Measurements from ENCODE around the gene UBE4B. TPM values are rescaled to one million over a fixed set of nuclear protein-coding genes. Genes with fewer than 3 reads are reported as not detected.

Gene UBE4B
- total RNA-seq, 1 donor from 2014 or later = 14.7 TPM

- no peaks in the 10 kb centered on the region for H3K27me3 ChIP-seq (ENCODE audit: control insufficient read depth, insufficient read depth, low read length)
- FAIRE-seq (no peak), DNase-seq (ENCODE audit: low read depth) (peak; percentile 50)
- no peak overlapping the region for H3K4me3 ChIP-seq (ENCODE audit: low read depth, low read length)
- no peak for TF ChIP-seq CTCF (IDR thresholded peaks at IDR 0.05; ENCODE audit: insufficient read depth, low read length, severe bottlenecking)
- H3K36me3 ChIP-seq (ENCODE audit: control insufficient read depth, insufficient read depth, low read length) = no peaks in the 10 kb centered on the region
These were observed 1.3 kb upstream of the UBE4B start for GRCh38 chr1:10031461-10031860.

DNA sequence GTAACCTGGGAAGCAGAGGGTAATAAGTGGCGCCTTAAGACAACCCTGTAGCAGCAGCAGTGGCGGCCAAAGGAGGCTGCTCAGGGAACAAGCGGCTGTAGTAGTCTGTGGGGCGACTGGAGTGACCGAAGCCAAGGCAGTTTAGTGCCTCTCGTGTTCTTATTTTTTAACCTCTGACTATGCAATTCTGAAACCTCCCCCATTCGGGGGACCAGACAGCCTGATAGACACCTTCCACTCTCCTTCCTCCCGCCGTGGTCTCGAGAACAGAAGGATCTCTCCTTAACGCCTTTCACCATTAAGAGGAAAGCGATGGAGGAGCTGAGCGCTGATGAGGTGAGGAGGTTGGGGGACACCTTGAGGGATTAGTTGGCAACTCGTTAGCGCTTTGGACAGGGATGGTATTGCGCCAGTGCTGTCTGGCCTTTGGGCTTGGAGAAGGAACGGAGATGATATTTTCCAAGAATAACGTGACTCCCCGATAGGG is 644 bp downstream of the UBE4B start:
- TF ChIP-seq CTCF (IDR thresholded peaks at IDR 0.05; ENCODE audit: insufficient read depth, low read length, severe bottlenecking) = no peak
- H3K4me3 ChIP-seq (ENCODE audit: low read depth, low read length) = peak overlapping the region; percentile 99
- DNase-seq (ENCODE audit: low read depth) = peak; percentile 60
- peaks cover 3% of the 10 kb centered on the region for H3K36me3 ChIP-seq (ENCODE audit: control insufficient read depth, insufficient read depth, low read length)
- H3K27me3 ChIP-seq (ENCODE audit: control insufficient read depth, insufficient read depth, low read length) = no peaks in the 10 kb centered on the region
- FAIRE-seq = no peak

DNA sequence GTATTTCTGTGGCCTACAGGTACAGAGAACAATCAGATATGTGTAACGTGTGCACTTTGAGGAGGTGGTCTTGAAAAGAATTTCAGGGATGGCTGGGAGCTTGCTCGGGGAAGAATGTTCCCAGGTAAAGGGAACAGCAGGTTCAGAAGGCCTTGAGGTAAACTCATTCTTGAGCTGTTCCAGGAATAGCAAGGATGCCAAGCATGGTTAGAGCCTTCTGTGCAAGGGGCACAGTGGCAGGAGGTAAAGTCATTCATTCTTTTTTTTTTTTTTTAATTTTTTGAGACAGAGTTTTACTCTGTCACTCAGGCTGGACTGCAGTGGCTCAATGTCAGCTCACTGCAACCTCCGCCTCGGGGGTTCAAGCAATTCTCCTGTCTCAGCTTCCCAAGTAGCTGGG is 10.0 kb downstream of the UBE4B start:
- no peak for TF ChIP-seq CTCF (IDR thresholded peaks at IDR 0.05; ENCODE audit: insufficient read depth, low read length, severe bottlenecking)
- Histone ChIP-seq H3K4me3 (ENCODE audit: low read depth, low read length) (no peak overlapping the region), H3K27me3 (ENCODE audit: control insufficient read depth, insufficient read depth, low read length) (no peaks in the 10 kb centered on the region), H3K36me3 (ENCODE audit: control insufficient read depth, insufficient read depth, low read length) (peaks cover under 1% of the 10 kb centered on the region)
- no peak for FAIRE-seq
- DNase-seq (ENCODE audit: low read depth) = no peak

DNA sequence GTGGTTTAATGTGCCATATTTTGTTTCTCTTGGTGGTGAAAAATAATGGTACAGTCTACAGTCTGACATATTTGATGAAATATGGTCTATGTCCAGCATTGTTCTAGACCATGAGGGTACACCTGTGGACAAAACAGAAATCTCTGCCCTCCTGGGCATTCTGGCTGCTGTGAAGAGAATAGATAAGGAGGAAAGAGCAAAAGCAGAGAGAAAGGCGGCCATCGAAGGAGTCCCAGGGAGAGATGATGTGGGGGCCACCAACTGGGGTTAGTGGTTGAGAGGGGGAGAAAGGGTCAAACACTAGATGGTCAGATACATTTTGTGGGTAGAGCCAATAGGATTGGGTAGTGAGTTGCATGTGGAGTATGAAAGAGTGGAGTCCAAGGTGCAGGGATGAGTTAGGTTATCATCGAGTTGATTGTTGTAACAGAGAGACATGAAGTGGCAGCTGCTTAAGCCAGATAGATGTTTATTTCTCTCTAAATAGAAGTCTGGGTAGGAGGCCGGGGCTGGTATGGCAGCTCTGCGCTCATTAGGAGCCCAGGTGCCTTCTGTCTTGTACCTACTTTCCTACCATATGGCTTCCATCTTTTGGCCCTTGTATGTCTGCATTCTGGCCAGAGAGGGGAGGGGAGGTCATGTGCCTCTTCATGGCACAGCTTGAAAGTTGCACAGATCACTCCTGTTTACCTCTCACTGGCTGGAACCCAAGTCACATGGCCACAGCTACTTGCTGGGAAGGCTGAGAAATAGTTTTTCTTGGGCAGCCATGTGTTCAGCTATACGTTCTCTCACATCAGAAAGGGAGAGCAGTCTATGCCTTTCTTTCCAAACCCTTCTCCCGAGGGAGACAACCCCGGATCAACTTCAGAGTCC is 13.0 kb downstream of the UBE4B start:
- H3K4me3 ChIP-seq (ENCODE audit: low read depth, low read length) = no peak overlapping the region
- H3K27me3 ChIP-seq (ENCODE audit: control insufficient read depth, insufficient read depth, low read length) = no peaks in the 10 kb centered on the region
- FAIRE-seq = no peak
- peaks cover 2% of the 10 kb centered on the region for H3K36me3 ChIP-seq (ENCODE audit: control insufficient read depth, insufficient read depth, low read length)
- no peak for DNase-seq (ENCODE audit: low read depth)
- no peak for TF ChIP-seq CTCF (IDR thresholded peaks at IDR 0.05; ENCODE audit: insufficient read depth, low read length, severe bottlenecking)

DNA sequence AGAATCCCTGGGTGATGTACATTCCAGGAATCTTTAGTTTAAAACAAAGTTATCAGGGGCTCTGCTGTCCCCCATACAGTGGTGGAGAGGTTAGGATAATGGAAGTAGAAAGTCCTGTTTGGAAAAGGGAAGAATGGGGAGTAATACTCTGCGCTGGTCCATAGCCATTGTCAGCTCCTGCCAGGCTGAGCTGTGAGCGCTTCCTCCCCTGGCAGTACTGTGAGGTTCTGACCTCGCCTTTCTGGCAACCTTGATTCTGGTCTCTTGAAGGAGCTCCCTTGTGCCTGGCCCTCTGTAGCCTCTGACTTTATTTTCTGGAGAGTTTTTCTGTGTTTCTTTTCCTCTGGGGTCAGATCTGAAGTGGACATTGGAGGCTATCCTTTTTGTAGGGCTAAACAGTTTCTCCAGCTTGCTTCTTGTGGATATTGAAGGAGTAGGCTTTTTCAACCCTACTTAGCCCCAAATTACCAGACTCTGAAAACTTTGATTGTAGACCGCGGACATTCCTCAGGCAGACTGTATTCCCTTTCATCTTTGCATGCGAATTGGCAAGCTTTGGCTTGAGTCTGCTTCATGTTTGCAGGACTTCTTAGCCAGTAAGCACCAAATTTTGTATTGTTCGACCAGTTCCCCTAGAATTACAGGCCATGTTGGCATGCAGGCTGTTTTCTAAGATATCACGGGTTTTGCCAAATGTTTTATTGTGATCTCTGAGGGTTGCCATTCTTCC is 13.8 kb downstream of the UBE4B start:
- Histone ChIP-seq H3K36me3 (ENCODE audit: control insufficient read depth, insufficient read depth, low read length) (peaks cover 2% of the 10 kb centered on the region), H3K27me3 (ENCODE audit: control insufficient read depth, insufficient read depth, low read length) (no peaks in the 10 kb centered on the region), H3K4me3 (ENCODE audit: low read depth, low read length) (no peak overlapping the region)
- DNase-seq (ENCODE audit: low read depth) (no peak), FAIRE-seq (no peak)
- TF ChIP-seq CTCF (IDR thresholded peaks at IDR 0.05; ENCODE audit: insufficient read depth, low read length, severe bottlenecking) = no peak

Measured in bronchial epithelial cell (primary cell).